ENCODE measurements around the gene CTXN3. TPM values are rescaled to one million over a fixed set of nuclear protein-coding genes. Genes with fewer than 3 reads are reported as not detected.

CTXN3 gene
- total and polyA plus RNA-seq, 2 donors (not counting 3 experiments of a cell fraction or from before 2014, with no cell fraction given): not detected

DNA sequence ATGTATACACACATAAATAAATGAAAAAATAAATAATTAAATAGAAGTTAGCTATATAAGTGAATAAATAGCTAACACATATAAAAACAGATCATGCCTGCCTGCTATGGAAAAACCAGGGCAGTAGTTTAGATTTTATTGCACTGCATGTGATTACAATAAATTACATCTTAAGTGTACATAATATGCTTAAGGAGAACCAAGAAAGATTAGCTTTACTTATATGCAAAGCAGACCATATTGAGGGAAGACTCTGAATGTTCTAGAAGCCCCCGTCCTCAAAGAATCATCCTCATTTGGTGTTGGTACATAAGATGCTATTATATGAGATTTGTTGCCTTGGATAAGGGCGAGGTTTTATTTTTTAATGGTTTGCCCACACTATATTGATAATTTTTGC is 5.9 kb upstream of the CTXN3 start:
- no peaks in the 10 kb centered on the region for H3K36me3 ChIP-seq (ENCODE audit: control insufficient read depth in 2 of 2, extremely low read depth in 1 of 2, insufficient read depth in 2 of 2, low read length in 2 of 2)
- CTCF ChIA-PET: interaction anchor here (1.1 kb wide), 1 partner anchor 23 kb away, joined by 3 read pairs; no protein-coding TSS in a partner anchor
- TF ChIP-seq FOS (IDR thresholded peaks at IDR 0.05; ENCODE audit: borderline replicate concordance, insufficient read depth, low read length) (no peak), POLR2AphosphoS5 (IDR thresholded peaks at IDR 0.05; ENCODE audit: insufficient read depth, low read depth, low read length) (no peak), MYC (IDR thresholded peaks at IDR 0.05; ENCODE audit: low read depth, low read length) (no peak), GATA2 (IDR thresholded peaks at IDR 0.05; ENCODE audit: insufficient read depth, insufficient read length, low read depth, low read length) (no peak), POLR2A (IDR thresholded peaks at IDR 0.05; ENCODE audit: low read depth, low read length) (no peak), JUN (IDR thresholded peaks at IDR 0.05; ENCODE audit: borderline replicate concordance, insufficient read depth, insufficient read length, low read depth) (no peak), MAX (IDR thresholded peaks at IDR 0.05; ENCODE audit: insufficient read depth, insufficient read length) (no peak), EZH2 (IDR thresholded peaks at IDR 0.05; ENCODE audit: borderline replicate concordance, low read depth, low read length, severe bottlenecking) (no peak), CTCF (IDR thresholded peaks at IDR 0.05; ENCODE audit: extremely low read depth in 1 of 2, insufficient read depth in 1 of 2, low read depth in 1 of 2, low read length in 2 of 2) (no peak)
- FAIRE-seq (no peak), DNase-seq (ENCODE audit: low read depth, low spot score) (no peak)
- POLR2A ChIA-PET: no interaction called here
- H3K79me2 ChIP-seq (ENCODE audit: control insufficient read depth, insufficient read depth, low read length): no peaks in the 10 kb centered on the region
- no peak overlapping the region for H3K9ac ChIP-seq (replicated peaks; ENCODE audit: extremely low read depth, insufficient read depth, low read length)
- no peak overlapping the region for H3K4me2 ChIP-seq (ENCODE audit: insufficient read depth, low read length)
- H2AFZ ChIP-seq (ENCODE audit: low read depth, low read length): no peak overlapping the region
- H3K4me1 ChIP-seq (ENCODE audit: control insufficient read depth, extremely low read depth, insufficient read depth, low read length): no peaks in the 10 kb centered on the region
- no peak overlapping the region for H3K27ac ChIP-seq (ENCODE audit: insufficient read depth, low read depth, low read length)
- no peaks in the 10 kb centered on the region for H4K20me1 ChIP-seq (replicated peaks; ENCODE audit: control insufficient read depth, extremely low read depth, insufficient read depth, low read length)
- H3K4me3 ChIP-seq (replicated peaks in 1 of 3; ENCODE audit: insufficient read depth in 1 of 3, low read depth in 1 of 3, low read length in 3 of 3): no peak overlapping the region
- intact Hi-C loops (cut with micrococcal nuclease): no loop called here
- dilution Hi-C loops (cut with MboI; ENCODE audit: extremely low pct_ligation_motif_present, low sequenced_read_pairs): no loop called here
- no TSS peak for BruUV-seq (replicated peaks)
- no peaks in the 10 kb centered on the region for H3K9me3 ChIP-seq (replicated peaks; ENCODE audit: control insufficient read depth, insufficient read depth, low read length)
- H3K27me3 ChIP-seq (ENCODE audit: control insufficient read depth in 2 of 2, insufficient read depth in 2 of 2, low read length in 2 of 2): peaks cover 0 to 2% of the 10 kb centered on the region in 2 experiments
- no peaks in the 10 kb centered on the region for H3K9me1 ChIP-seq (replicated peaks; ENCODE audit: control insufficient read depth, extremely low read depth, insufficient read depth, low read length)
